ENCODE results near the gene MAPK1. TPM values are rescaled to one million over a fixed set of nuclear protein-coding genes. Genes with fewer than 3 reads are reported as not detected.

MAPK1 gene
- total and polyA plus RNA-seq, 2 experiments from 2014 or later: 72.3 to 76.0 TPM

DNA sequence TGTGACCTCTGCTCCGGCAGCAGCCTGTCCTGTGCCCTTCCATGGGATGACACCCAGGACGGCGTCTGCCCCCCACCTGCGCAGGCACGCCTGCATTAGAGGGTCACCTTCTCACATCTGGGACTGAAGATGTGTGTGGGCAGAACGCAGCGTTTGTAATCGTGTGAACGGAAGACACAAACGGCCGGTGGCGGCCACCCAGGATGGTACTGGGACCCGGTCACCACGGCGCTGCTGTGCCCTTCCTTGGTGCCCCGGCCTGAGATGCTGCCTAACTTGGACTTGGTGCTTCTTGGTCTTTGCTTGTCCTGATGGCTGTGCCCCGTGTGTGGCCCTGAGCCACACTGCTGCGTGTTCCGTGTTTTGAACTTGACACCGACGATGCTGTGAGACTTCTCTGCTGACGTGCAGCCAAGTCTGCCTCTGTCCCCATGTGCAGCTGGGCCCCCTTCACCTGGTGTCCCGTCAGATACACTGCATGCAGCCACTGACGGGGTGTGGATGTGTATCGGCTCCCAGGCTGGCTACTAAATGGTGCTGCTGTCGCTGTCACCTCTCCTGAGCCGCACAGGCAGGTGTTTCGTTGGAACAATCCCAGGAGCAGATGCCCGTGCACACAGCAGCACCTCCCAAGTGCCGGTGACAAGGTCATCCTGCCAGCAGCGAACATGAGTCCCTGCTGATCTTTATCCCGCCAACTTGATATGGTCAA is 153.2 kb downstream of the MAPK1 start:
- Histone ChIP-seq H3K27ac (no peak overlapping the region), H3K4me2 (ENCODE audit: unreplicated experiment) (no peak overlapping the region), H4K20me1 (ENCODE audit: insufficient read depth) (no peaks in the 10 kb centered on the region), H3K4me1 (ENCODE audit: insufficient read depth) (peaks cover 10% of the 10 kb centered on the region), H3F3A (ENCODE audit: insufficient read depth) (0 out of 2 replicates have a peak, but pooled peaks cover 8% of the 10 kb centered on the region), H3K36me3 (ENCODE audit: low read depth) (no peaks in the 10 kb centered on the region), H3K27me3 (replicated peaks; ENCODE audit: insufficient read depth) (no peaks in the 10 kb centered on the region), H3K4me3 (no peak overlapping the region), H3K79me2 (ENCODE audit: insufficient read depth) (no peaks in the 10 kb centered on the region), H3K9ac (no peak overlapping the region), H3K9me2 (ENCODE audit: insufficient read depth) (no peaks in the 10 kb centered on the region), H2AFZ (no peak overlapping the region), H3K9me3 (ENCODE audit: low read depth) (no peaks in the 10 kb centered on the region)
- DNase-seq: no peak
- TF ChIP-seq EZH2phosphoT487 (IDR thresholded peaks at IDR 0.05; ENCODE audit: insufficient read depth, low read depth): no peak
- no peak for TF ChIP-seq EZH2 (IDR thresholded peaks at IDR 0.05; ENCODE audit: insufficient read depth, poor library complexity, severe bottlenecking)
- in situ Hi-C loops (cut with MboI): loop anchor here (5.0 kb wide), 1 partner anchor 228 kb away; no protein-coding TSS in a partner anchor
- WGBS, 2 experiments (ENCODE audit: low coverage in 1 of 2, low lambda C conversion rate in 2 of 2, missing lambda C conversion rate in 2 of 2): 86 to 90% methylated on average over 29 to 32 of the region's 32 CpGs

DNA sequence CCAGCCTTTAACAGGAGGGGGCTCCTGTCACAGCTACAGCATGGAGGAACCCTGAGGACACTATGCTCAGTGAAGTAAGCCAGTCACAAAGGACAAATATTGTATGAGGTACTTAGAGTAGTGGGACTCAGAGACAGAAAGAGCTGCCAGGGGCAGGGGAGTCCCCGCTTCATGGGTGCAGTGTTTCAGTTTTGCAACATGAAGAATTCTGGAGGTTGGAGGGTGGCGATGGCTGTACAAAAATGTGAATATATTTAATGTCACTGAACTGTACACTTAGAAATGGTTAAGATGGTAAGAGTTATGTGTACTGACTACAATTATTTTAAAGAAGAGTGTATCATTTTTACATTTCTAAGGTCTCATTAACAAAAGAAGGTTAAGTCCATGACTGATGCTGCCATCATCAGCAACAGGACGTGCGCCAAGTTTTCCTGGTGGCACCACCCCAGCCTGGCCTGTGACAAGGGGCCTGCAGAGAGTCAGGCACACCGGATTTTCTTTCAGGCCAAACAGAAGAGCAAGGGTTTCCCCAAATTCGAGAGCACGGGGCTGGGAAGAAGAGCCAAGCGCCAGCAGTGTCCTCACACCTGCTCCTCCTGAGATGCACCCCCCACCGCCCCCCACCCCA is 153.9 kb downstream of the MAPK1 start:
- Histone ChIP-seq H3K27me3 (replicated peaks; ENCODE audit: insufficient read depth) (no peaks in the 10 kb centered on the region), H3K9ac (no peak overlapping the region), H3K79me2 (ENCODE audit: insufficient read depth) (no peaks in the 10 kb centered on the region), H3K9me3 (ENCODE audit: low read depth) (no peaks in the 10 kb centered on the region), H3K36me3 (ENCODE audit: low read depth) (no peaks in the 10 kb centered on the region), H3K9me2 (ENCODE audit: insufficient read depth) (no peaks in the 10 kb centered on the region), H3K4me2 (ENCODE audit: unreplicated experiment) (peak overlapping the region; percentile 85), H3K27ac (no peak overlapping the region), H3F3A (ENCODE audit: insufficient read depth) (0 out of 2 replicates have a peak, but pooled peaks cover under 1% of the 10 kb centered on the region), H2AFZ (peak overlapping the region; percentile 87), H4K20me1 (ENCODE audit: insufficient read depth) (no peaks in the 10 kb centered on the region), H3K4me3 (peak overlapping the region; percentile 61), H3K4me1 (ENCODE audit: insufficient read depth) (peaks cover 10% of the 10 kb centered on the region)
- in situ Hi-C loops (cut with MboI): loop anchor here (5.0 kb wide), 1 partner anchor 229 kb away; no protein-coding TSS in a partner anchor
- DNase-seq: peak; percentile 25
- 59 to 69% methylated on average over 6 to 9 of the region's 9 CpGs for WGBS, 2 experiments (ENCODE audit: low coverage in 1 of 2, low lambda C conversion rate in 2 of 2, missing lambda C conversion rate in 2 of 2)
- TF ChIP-seq EZH2 (IDR thresholded peaks at IDR 0.05; ENCODE audit: insufficient read depth, poor library complexity, severe bottlenecking): no peak
- TF ChIP-seq EZH2phosphoT487 (IDR thresholded peaks at IDR 0.05; ENCODE audit: insufficient read depth, low read depth): no peak

DNA sequence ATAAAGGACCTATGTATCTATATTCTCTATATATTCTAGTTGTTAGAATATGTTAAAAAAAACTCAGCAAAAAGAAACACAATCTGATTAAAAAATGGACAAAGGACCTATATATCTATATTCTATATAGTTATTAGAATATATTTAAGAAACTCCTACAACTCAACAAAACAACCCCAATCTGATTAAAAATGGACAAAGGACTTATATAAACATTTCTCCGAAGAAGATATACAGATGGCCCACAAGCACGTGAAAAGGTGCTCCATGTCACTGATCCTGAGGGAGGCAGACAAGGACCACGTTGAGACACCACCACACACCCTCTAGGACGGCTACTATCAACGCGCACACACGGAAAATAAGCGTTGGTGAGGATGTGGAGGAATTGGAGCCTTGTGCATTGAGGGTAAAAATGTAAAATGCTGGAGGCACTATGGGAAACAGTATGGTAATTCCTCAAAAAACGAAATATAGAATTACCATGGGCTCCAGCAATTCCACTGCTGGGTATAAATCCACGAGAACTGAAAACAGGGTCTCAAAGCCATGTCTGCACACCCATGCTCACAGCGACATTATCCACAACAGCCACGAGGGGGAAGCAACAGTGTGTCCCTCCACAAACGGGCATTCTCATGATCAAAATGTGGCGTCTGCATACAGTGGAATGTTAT is 154.6 kb downstream of the MAPK1 start:
- Histone ChIP-seq H3K9me3 (ENCODE audit: low read depth) (no peaks in the 10 kb centered on the region), H3K4me2 (ENCODE audit: unreplicated experiment) (peak overlapping the region; percentile 85), H3K27ac (no peak overlapping the region), H2AFZ (peak overlapping the region; percentile 87), H3K27me3 (replicated peaks; ENCODE audit: insufficient read depth) (no peaks in the 10 kb centered on the region), H3F3A (ENCODE audit: insufficient read depth) (no peaks in the 10 kb centered on the region), H3K9me2 (ENCODE audit: insufficient read depth) (no peaks in the 10 kb centered on the region), H3K9ac (no peak overlapping the region), H3K4me1 (ENCODE audit: insufficient read depth) (peaks cover 10% of the 10 kb centered on the region), H4K20me1 (ENCODE audit: insufficient read depth) (no peaks in the 10 kb centered on the region), H3K36me3 (ENCODE audit: low read depth) (no peaks in the 10 kb centered on the region), H3K79me2 (ENCODE audit: insufficient read depth) (no peaks in the 10 kb centered on the region), H3K4me3 (peak overlapping the region; percentile 61)
- TF ChIP-seq EZH2 (IDR thresholded peaks at IDR 0.05; ENCODE audit: insufficient read depth, poor library complexity, severe bottlenecking): no peak
- TF ChIP-seq EZH2phosphoT487 (IDR thresholded peaks at IDR 0.05; ENCODE audit: insufficient read depth, low read depth): no peak
- DNase-seq: peak; percentile 89
- WGBS, 2 experiments (ENCODE audit: low coverage in 1 of 2, low lambda C conversion rate in 2 of 2, missing lambda C conversion rate in 2 of 2): 0 to 1% methylated on average over 14 of the region's 14 CpGs
- in situ Hi-C loops (cut with MboI): loop anchor here (5.0 kb wide), 1 partner anchor 229 kb away; no protein-coding TSS in a partner anchor

DNA sequence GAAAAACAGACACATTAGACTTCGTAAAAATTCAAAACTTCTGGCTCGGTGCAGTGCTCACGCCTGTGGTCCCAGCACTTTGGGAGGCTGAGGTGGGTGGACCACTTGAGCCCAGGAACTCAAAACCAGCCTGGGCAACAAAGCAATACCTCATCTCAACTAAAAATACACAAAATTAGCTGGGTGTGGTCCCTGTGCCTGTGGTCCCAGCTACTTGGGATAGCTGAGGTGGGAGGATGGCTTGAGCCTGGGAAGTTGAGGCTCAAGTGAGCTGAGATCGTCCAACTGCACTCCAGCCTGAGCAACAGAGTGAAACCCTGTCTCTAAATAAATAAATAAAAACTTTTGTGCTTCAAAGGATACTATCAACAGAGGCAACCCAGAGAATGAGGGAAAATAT is 155.6 kb downstream of the MAPK1 start:
- H3K9ac ChIP-seq: no peak overlapping the region
- no peaks in the 10 kb centered on the region for H3K27me3 ChIP-seq (replicated peaks; ENCODE audit: insufficient read depth)
- TF ChIP-seq EZH2 (IDR thresholded peaks at IDR 0.05; ENCODE audit: insufficient read depth, poor library complexity, severe bottlenecking): no peak
- TF ChIP-seq EZH2phosphoT487 (IDR thresholded peaks at IDR 0.05; ENCODE audit: insufficient read depth, low read depth): no peak
- H3K4me2 ChIP-seq (ENCODE audit: unreplicated experiment): no peak overlapping the region
- H3K79me2 ChIP-seq (ENCODE audit: insufficient read depth): no peaks in the 10 kb centered on the region
- H3F3A ChIP-seq (ENCODE audit: insufficient read depth): no peaks in the 10 kb centered on the region
- H4K20me1 ChIP-seq (ENCODE audit: insufficient read depth): no peaks in the 10 kb centered on the region
- H3K4me1 ChIP-seq (ENCODE audit: insufficient read depth): peaks cover 10% of the 10 kb centered on the region
- in situ Hi-C loops (cut with MboI): loop anchor here (5.0 kb wide), 1 partner anchor 230 kb away; no protein-coding TSS in a partner anchor
- no peaks in the 10 kb centered on the region for H3K9me3 ChIP-seq (ENCODE audit: low read depth)
- H2AFZ ChIP-seq: no peak overlapping the region
- 35 to 38% methylated on average over 4 of the region's 4 CpGs for WGBS, 2 experiments (ENCODE audit: low coverage in 1 of 2, low lambda C conversion rate in 2 of 2, missing lambda C conversion rate in 2 of 2)
- no peak overlapping the region for H3K27ac ChIP-seq
- no peaks in the 10 kb centered on the region for H3K36me3 ChIP-seq (ENCODE audit: low read depth)
- DNase-seq: no peak
- no peaks in the 10 kb centered on the region for H3K9me2 ChIP-seq (ENCODE audit: insufficient read depth)
- H3K4me3 ChIP-seq: no peak overlapping the region
